NT2/D1 (cell line): Measurements from ENCODE around the gene FOLR1.

ENCODE experiments used
- DNase-seq: peaks from one replicate; pipeline ENCODE4 v3.0.0-alpha.2; 2011; ENCODE audit warnings: low read depth, low spot score
- H3K27me3 ChIP-seq: 2 replicates; pipeline ENCODE4 v1.6.0; 2011; ENCODE audit warnings: mild to moderate bottlenecking; ENCODE audit not compliant: insufficient read length, insufficient read depth
- H3K36me3 ChIP-seq: 2 replicates; pipeline ENCODE4 v1.6.1; 2011; ENCODE audit warnings: mild to moderate bottlenecking, low read length, mixed read lengths; ENCODE audit not compliant: insufficient read depth, insufficient read length
- H3K4me1 ChIP-seq: 2 replicates; pipeline ENCODE4 v1.5.1; 2011; ENCODE audit not compliant: insufficient read depth, insufficient read length
- H3K4me3 ChIP-seq: 2 replicates; pipeline ENCODE4 v1.5.1; 2011; ENCODE audit warnings: low read depth; ENCODE audit not compliant: insufficient read length
- H3K9ac ChIP-seq: 2 replicates; pipeline ENCODE4 v1.6.0; 2011; ENCODE audit warnings: low read depth; ENCODE audit not compliant: insufficient read length
- H3K9me3 ChIP-seq: 2 replicates; pipeline ENCODE4 v1.5.1; 2011; ENCODE audit warnings: mild to moderate bottlenecking, low read length; ENCODE audit not compliant: insufficient read depth
- SUZ12 ChIP-seq: IDR thresholded peaks from 2 replicates; pipeline ENCODE4 v1.6.1; 2011; ENCODE audit not compliant: insufficient read length, insufficient read depth; ENCODE audit errors: extremely low read depth
- YY1 ChIP-seq: IDR thresholded peaks from 2 replicates; pipeline ENCODE4 v1.6.1; 2011; ENCODE audit not compliant: insufficient read length, insufficient read depth
- ZNF274 ChIP-seq: IDR thresholded peaks from 2 replicates; pipeline ENCODE4 v1.6.1; 2011; ENCODE audit warnings: mild to moderate bottlenecking, low read depth, low read length

Gene FOLR1

GRCh38 chr11:72235351-72236057 is 43.6 kb downstream of the FOLR1 start:
- no peaks in the 10 kb centered on the region for H3K9me3 ChIP-seq
- no peaks in the 10 kb centered on the region for H3K27me3 ChIP-seq
- H3K36me3 ChIP-seq, result peaks cover 89% of the 10 kb centered on the region
- peaks cover 15% of the 10 kb centered on the region for H3K4me1 ChIP-seq
- no peak overlapping the region for H3K9ac ChIP-seq
- DNase-seq, result no peak
- TF ChIP-seq ZNF274 (no peak), YY1 (no peak), SUZ12 (no peak)
- no peak overlapping the region for H3K4me3 ChIP-seq

DNA sequence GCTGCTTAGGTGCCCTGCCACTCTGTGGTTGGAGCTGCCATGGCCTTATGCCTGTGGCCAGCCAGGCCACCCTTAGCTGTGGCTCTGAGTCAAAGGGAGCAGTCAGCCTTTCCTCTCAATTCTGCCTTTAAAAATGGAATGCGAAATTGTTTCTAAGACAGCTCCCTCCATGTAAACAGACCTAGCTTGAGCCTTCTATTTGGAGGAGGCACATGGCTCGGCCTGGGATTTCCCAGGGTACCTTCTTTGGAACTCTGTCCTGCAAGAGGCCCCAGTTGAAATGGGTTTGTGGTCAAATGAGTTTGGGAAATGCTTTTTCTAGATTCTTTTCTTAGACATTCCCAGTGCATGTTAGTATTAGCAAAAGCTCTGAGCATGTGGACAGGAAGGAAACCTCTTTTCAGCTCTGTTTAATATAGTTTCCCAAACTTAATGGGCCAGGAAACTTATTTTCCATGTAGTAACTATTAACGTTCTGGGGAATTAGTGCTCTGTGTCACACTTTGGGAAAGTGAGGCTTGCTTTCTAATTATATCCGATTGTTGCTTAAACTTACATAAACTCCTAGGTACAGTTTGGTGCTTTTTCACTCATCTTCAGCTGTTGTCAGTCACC is 44.2 kb downstream of the FOLR1 start:
- H3K27me3 ChIP-seq, result no peaks in the 10 kb centered on the region
- peaks cover 15% of the 10 kb centered on the region for H3K4me1 ChIP-seq
- TF ChIP-seq YY1 (no peak), SUZ12 (no peak), ZNF274 (no peak)
- no peak overlapping the region for H3K9ac ChIP-seq
- peaks cover 82% of the 10 kb centered on the region for H3K36me3 ChIP-seq
- H3K9me3 ChIP-seq, result no peaks in the 10 kb centered on the region
- DNase-seq, result no peak
- no peak overlapping the region for H3K4me3 ChIP-seq

GRCh38 chr11:72236774-72237111 is 44.8 kb downstream of the FOLR1 start:
- Histone ChIP-seq H3K27me3 (no peaks in the 10 kb centered on the region), H3K9ac (no peak overlapping the region), H3K4me1 (peaks cover 15% of the 10 kb centered on the region), H3K4me3 (no peak overlapping the region), H3K9me3 (no peaks in the 10 kb centered on the region), H3K36me3 (peaks cover 76% of the 10 kb centered on the region)
- no peak for DNase-seq
- no peak for TF ChIP-seq SUZ12
- TF ChIP-seq YY1, result no peak
- TF ChIP-seq ZNF274, result no peak

DNA sequence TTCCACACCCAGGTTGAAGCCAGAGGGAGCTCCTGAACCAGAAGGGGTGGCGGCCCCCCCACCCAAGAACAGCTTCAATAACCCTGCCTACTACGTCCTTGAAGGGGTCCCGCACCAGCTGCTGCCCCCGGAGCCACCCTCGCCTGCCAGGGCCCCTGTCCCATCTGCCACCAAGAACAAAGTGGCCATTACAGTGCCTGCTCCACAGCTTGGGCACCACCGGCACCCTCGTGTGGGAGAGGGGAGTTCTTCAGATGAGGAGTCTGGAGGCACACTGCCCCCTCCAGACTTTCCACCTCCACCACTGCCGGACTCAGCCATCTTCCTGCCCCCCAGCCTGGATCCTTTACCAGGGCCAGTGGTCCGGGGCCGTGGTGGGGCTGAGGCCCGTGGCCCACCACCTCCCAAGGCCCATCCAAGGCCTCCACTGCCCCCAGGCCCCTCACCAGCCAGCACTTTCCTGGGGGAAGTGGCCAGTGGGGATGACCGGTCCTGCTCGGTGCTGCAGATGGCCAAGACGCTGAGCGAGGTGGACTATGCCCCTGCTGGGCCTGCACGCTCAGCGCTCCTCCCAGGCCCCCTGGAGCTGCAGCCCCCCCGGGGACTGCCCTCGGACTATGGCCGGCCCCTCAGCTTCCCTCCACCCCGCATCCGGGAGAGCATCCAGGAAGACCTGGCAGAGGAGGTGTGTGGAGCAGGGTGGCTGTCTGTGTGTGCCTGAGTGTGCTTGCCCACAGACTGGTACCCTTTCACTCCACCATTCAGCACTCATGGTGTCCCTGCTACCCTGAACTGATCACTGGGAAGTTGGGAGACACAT is 45.4 kb downstream of the FOLR1 start:
- TF ChIP-seq SUZ12 (no peak), ZNF274 (no peak), YY1 (no peak)
- DNase-seq, result no peak
- H3K9me3 ChIP-seq, result no peaks in the 10 kb centered on the region
- H3K27me3 ChIP-seq, result no peaks in the 10 kb centered on the region
- H3K4me1 ChIP-seq, result peaks cover 15% of the 10 kb centered on the region
- H3K9ac ChIP-seq, result peak overlapping the region; percentile 26
- no peak overlapping the region for H3K4me3 ChIP-seq
- peaks cover 71% of the 10 kb centered on the region for H3K36me3 ChIP-seq

GRCh38 chr11:72238040-72238450 is 46.1 kb downstream of the FOLR1 start:
- no peak overlapping the region for H3K4me3 ChIP-seq
- H3K9ac ChIP-seq, result peak overlapping the region; percentile 26
- H3K27me3 ChIP-seq, result no peaks in the 10 kb centered on the region
- peaks cover 63% of the 10 kb centered on the region for H3K36me3 ChIP-seq
- no peak for TF ChIP-seq SUZ12
- DNase-seq, result peak; percentile 84
- no peaks in the 10 kb centered on the region for H3K9me3 ChIP-seq
- H3K4me1 ChIP-seq, result peaks cover 15% of the 10 kb centered on the region

GRCh38 chr11:72238492-72239312 is 46.8 kb downstream of the FOLR1 start:
- TF ChIP-seq YY1 (no peak), SUZ12 (no peak), ZNF274 (no peak)
- Histone ChIP-seq H3K9me3 (no peaks in the 10 kb centered on the region), H3K36me3 (peaks cover 57% of the 10 kb centered on the region), H3K9ac (peak overlapping the region; percentile 42), H3K27me3 (no peaks in the 10 kb centered on the region), H3K4me3 (no peak overlapping the region), H3K4me1 (peaks cover 14% of the 10 kb centered on the region)
- no peak for DNase-seq
